ENCODE measurements around the gene LLGL1. TPM values are rescaled to one million over a fixed set of nuclear protein-coding genes. Genes with fewer than 3 reads are reported as not detected.

Gene LLGL1
- total and polyA plus RNA-seq, 2 donors (not counting 3 experiments of a cell fraction or from before 2014, with no cell fraction given), result 34.9 to 47.1 TPM

DNA sequence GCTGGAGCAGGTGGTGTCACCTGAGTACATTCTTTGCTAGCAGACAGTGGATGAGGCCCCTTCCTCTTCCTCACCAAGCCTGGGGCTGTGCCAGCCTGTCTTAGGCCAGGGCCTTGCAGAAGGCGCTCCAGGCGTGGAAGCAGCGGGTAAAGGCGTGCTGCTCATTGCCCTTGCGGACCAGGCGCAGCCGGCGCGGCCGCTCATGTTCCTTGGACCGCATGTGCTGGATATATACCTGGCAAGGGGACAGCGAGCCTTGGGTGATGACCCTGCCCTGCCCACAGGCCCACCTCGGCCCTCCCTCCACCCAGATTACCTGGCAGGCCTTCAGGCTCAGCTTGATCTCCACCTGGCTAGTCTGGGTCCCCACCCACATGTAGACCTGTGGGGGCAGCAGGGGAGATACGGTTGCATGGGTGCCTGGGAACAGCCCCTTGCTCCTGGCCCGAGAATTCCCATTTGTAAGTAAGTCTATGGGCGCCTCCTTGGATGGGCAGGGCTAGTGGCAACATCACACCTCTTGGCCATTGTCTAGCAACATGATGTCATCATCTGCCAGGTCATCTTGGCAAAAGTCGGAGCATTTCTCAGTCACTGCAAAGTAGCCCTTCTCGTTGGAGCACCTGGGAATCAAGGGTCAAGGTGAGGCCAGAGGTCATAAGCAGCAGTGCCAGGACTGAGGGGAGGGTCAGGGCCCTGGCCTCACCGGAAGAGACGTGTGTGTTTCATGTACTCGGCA, 19.8 kb downstream of the LLGL1 start:
- no peaks in the 10 kb centered on the region for H4K20me1 ChIP-seq (replicated peaks; ENCODE audit: control insufficient read depth, extremely low read depth, insufficient read depth, low read length)
- no peaks in the 10 kb centered on the region for H3K9me1 ChIP-seq (replicated peaks; ENCODE audit: control insufficient read depth, extremely low read depth, insufficient read depth, low read length)
- peaks cover 23% of the 10 kb centered on the region for H3K4me1 ChIP-seq (ENCODE audit: control insufficient read depth, extremely low read depth, insufficient read depth, low read length)
- intact Hi-C loops (cut with micrococcal nuclease), result loop anchor here (5.0 kb wide), 1 partner anchor 57 kb away; no protein-coding TSS in a partner anchor
- dilution Hi-C loops (cut with MboI; ENCODE audit: extremely low pct_ligation_motif_present, low sequenced_read_pairs), result no loop called here
- DNase-seq (ENCODE audit: low read depth, low spot score) (no peak), FAIRE-seq (no peak)
- POLR2A ChIA-PET, result no interaction called here
- TSS peak; percentile 72 for BruUV-seq (replicated peaks)
- H3K36me3 ChIP-seq (ENCODE audit: control insufficient read depth in 2 of 2, extremely low read depth in 1 of 2, insufficient read depth in 2 of 2, low read length in 2 of 2), result peaks cover 16 to 44% of the 10 kb centered on the region in 2 experiments
- H2AFZ ChIP-seq (ENCODE audit: low read depth, low read length), result no peak overlapping the region
- H3K27ac ChIP-seq (ENCODE audit: insufficient read depth, low read depth, low read length), result no peak overlapping the region
- H3K9ac ChIP-seq (replicated peaks; ENCODE audit: extremely low read depth, insufficient read depth, low read length), result no peak overlapping the region
- no peaks in the 10 kb centered on the region for H3K79me2 ChIP-seq (ENCODE audit: control insufficient read depth, insufficient read depth, low read length)
- TF ChIP-seq EZH2 (IDR thresholded peaks at IDR 0.05; ENCODE audit: borderline replicate concordance, low read depth, low read length, severe bottlenecking) (no peak), JUN (IDR thresholded peaks at IDR 0.05; ENCODE audit: borderline replicate concordance, insufficient read depth, insufficient read length, low read depth) (no peak), POLR2AphosphoS5 (IDR thresholded peaks at IDR 0.05; ENCODE audit: insufficient read depth, low read depth, low read length) (no peak), FOS (IDR thresholded peaks at IDR 0.05; ENCODE audit: borderline replicate concordance, insufficient read depth, low read length) (no peak), MAX (IDR thresholded peaks at IDR 0.05; ENCODE audit: insufficient read depth, insufficient read length) (no peak), POLR2A (IDR thresholded peaks at IDR 0.05; ENCODE audit: low read depth, low read length) (no peak), MYC (IDR thresholded peaks at IDR 0.05; ENCODE audit: low read depth, low read length) (no peak), GATA2 (IDR thresholded peaks at IDR 0.05; ENCODE audit: insufficient read depth, insufficient read length, low read depth, low read length) (no peak), CTCF (IDR thresholded peaks at IDR 0.05; ENCODE audit: extremely low read depth in 1 of 2, insufficient read depth in 1 of 2, low read depth in 1 of 2, low read length in 2 of 2) (no peak)
- no peaks in the 10 kb centered on the region for H3K9me3 ChIP-seq (replicated peaks; ENCODE audit: control insufficient read depth, insufficient read depth, low read length)
- H3K4me3 ChIP-seq (replicated peaks in 1 of 3; ENCODE audit: insufficient read depth in 1 of 3, low read depth in 1 of 3, low read length in 3 of 3), result no peak overlapping the region
- no peaks in the 10 kb centered on the region for H3K27me3 ChIP-seq (ENCODE audit: control insufficient read depth in 2 of 2, insufficient read depth in 2 of 2, low read length in 2 of 2)
- CTCF ChIA-PET, result no interaction called here
- no peak overlapping the region for H3K4me2 ChIP-seq (ENCODE audit: insufficient read depth, low read length)
